ENCODE measurements around the gene MMRN2. TPM values are rescaled to one million over a fixed set of nuclear protein-coding genes. Genes with fewer than 3 reads are reported as not detected.
"Not testable (repeated sequence)": the region's sequence is repeated elsewhere in the genome, so short reads cannot be mapped to it uniquely, and the experiment has no call there.

Gene MMRN2, protein sequence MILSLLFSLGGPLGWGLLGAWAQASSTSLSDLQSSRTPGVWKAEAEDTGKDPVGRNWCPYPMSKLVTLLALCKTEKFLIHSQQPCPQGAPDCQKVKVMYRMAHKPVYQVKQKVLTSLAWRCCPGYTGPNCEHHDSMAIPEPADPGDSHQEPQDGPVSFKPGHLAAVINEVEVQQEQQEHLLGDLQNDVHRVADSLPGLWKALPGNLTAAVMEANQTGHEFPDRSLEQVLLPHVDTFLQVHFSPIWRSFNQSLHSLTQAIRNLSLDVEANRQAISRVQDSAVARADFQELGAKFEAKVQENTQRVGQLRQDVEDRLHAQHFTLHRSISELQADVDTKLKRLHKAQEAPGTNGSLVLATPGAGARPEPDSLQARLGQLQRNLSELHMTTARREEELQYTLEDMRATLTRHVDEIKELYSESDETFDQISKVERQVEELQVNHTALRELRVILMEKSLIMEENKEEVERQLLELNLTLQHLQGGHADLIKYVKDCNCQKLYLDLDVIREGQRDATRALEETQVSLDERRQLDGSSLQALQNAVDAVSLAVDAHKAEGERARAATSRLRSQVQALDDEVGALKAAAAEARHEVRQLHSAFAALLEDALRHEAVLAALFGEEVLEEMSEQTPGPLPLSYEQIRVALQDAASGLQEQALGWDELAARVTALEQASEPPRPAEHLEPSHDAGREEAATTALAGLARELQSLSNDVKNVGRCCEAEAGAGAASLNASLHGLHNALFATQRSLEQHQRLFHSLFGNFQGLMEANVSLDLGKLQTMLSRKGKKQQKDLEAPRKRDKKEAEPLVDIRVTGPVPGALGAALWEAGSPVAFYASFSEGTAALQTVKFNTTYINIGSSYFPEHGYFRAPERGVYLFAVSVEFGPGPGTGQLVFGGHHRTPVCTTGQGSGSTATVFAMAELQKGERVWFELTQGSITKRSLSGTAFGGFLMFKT
- 0.41 TPM for polyA plus RNA-seq (2013, experiment 1 of 2)
- 0.34 TPM for polyA plus RNA-seq (2013, experiment 2 of 2)

DNA sequence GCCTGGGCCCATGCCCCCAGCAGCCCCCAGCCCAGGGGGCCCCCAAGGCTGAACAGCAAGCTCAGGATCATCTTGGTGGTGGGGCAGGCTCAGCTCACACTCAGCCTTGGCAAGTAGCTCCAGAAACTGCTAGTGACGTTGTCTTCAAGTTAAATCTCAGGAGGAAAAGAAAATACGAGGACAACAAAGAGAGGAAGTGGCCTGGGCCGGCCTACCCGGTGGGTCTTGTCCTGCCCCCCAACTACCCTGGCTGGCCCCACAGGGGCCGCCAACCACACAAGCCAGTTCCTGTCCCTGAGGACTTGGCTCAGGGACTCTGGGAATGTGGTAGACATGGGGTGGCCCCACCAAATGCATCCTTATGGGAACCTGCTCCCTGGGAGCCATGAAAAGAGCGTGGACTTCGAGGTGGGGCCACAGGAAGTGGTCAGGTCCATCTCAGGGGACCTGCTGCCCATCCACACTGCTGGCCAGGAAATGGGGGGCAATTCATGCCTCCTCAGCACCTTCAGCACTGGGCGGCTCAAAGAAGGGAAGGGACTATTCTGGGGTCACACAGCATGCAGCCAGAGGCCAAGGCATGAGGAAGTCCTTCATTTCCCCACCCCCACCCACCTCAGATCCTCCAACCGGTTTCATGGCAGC, at the start of gene MMRN2:
TSS of gene MMRN2 (minus strand) at position 145 of the 645 bp plus-strand sequence. CDS start at position 71, 74 bp downstream.
- Histone ChIP-seq H4K91ac (ENCODE audit: low read length) (peak within 1 kb of the TSS; percentile 94), H4K8ac (ENCODE audit: low read length) (peak within 1 kb of the TSS; percentile 95), H3K9me3 (ENCODE audit: control insufficient read depth, low read length) (no peaks in the 10 kb centered on the region), H3K4me3 (ENCODE audit: insufficient read depth in 1 of 2, low read depth in 1 of 2, low read length in 2 of 2) (peak within 1 kb of the TSS in 1 of 2 experiments; percentile 78), H2BK15ac (ENCODE audit: low read depth, poor library complexity, severe bottlenecking) (peak within 1 kb of the TSS; percentile 78), H3K14ac (ENCODE audit: low read length in 2 of 2) (peak within 1 kb of the TSS in 1 of 2 experiments; percentile 41), H2AK5ac (ENCODE audit: low read length, severe bottlenecking) (no peak within 1 kb of the TSS), H2AFZ (ENCODE audit: low read depth, low read length) (no peak within 1 kb of the TSS), H3K4me2 (ENCODE audit: low read length, poor library complexity, severe bottlenecking) (no peak within 1 kb of the TSS), H2BK120ac (ENCODE audit: low read depth, low read length) (peak within 1 kb of the TSS; percentile 50), H3K36me3 (ENCODE audit: control insufficient read depth in 1 of 2, insufficient read depth in 2 of 2, low read depth in 1 of 2, low read length in 2 of 2) (no peaks in the 10 kb centered on the region), H3K27ac (ENCODE audit: low read length, poor library complexity, severe bottlenecking) (no peak within 1 kb of the TSS), H3K4me1 (ENCODE audit: control insufficient read depth, insufficient read depth, low read depth, low read length) (peaks cover 34% of the 10 kb centered on the region), H2BK5ac (ENCODE audit: low read depth, low read length, poor library complexity, severe bottlenecking) (no peak within 1 kb of the TSS), H3K79me1 (replicated peaks; ENCODE audit: low read length, poor library complexity, severe bottlenecking) (no peaks in the 10 kb centered on the region), H3K27me3 (ENCODE audit: control insufficient read depth in 1 of 2, insufficient read depth in 1 of 2, low read length in 2 of 2) (no peaks in the 10 kb centered on the region), H3K18ac (ENCODE audit: low read depth in 1 of 2, low read length in 2 of 2) (peak within 1 kb of the TSS; percentile 88 to 96), H3K9ac (ENCODE audit: low read length) (peak within 1 kb of the TSS; percentile 71), H2BK12ac (ENCODE audit: low read length in 2 of 2) (peak within 1 kb of the TSS; percentile 90 to 99), H3K23ac (ENCODE audit: low read length in 2 of 2) (no peak within 1 kb of the TSS), H3K4ac (ENCODE audit: low read depth in 1 of 2, low read length in 2 of 2) (peak within 1 kb of the TSS; percentile 83 to 86)
- DNase-seq: no peak
- 83% methylated on average over 9 of the region's 9 CpGs for WGBS

GRCh38 chr10:87007124-87007523, 49.7 kb upstream of the MMRN2 start:
- not testable (repeated sequence) for H3K4me1 ChIP-seq (ENCODE audit: control insufficient read depth, insufficient read depth, low read depth, low read length); H2BK12ac ChIP-seq (ENCODE audit: low read length in 2 of 2); H3K14ac ChIP-seq (ENCODE audit: low read length in 2 of 2); H3K36me3 ChIP-seq (ENCODE audit: control insufficient read depth in 1 of 2, insufficient read depth in 2 of 2, low read depth in 1 of 2, low read length in 2 of 2); H3K27ac ChIP-seq (ENCODE audit: low read length, poor library complexity, severe bottlenecking); H2BK5ac ChIP-seq (ENCODE audit: low read depth, low read length, poor library complexity, severe bottlenecking); H2BK120ac ChIP-seq (ENCODE audit: low read depth, low read length); H4K91ac ChIP-seq (ENCODE audit: low read length); H2AFZ ChIP-seq (ENCODE audit: low read depth, low read length); H2BK15ac ChIP-seq (ENCODE audit: low read depth, poor library complexity, severe bottlenecking); H3K4me3 ChIP-seq (ENCODE audit: insufficient read depth in 1 of 2, low read depth in 1 of 2, low read length in 2 of 2); DNase-seq; H2AK5ac ChIP-seq (ENCODE audit: low read length, severe bottlenecking); H3K23ac ChIP-seq (ENCODE audit: low read length in 2 of 2); H3K79me1 ChIP-seq (replicated peaks; ENCODE audit: low read length, poor library complexity, severe bottlenecking); H3K27me3 ChIP-seq (ENCODE audit: control insufficient read depth in 1 of 2, insufficient read depth in 1 of 2, low read length in 2 of 2); H3K18ac ChIP-seq (ENCODE audit: low read depth in 1 of 2, low read length in 2 of 2); H3K9me3 ChIP-seq (ENCODE audit: control insufficient read depth, low read length); H3K9ac ChIP-seq (ENCODE audit: low read length); H3K4ac ChIP-seq (ENCODE audit: low read depth in 1 of 2, low read length in 2 of 2); H3K4me2 ChIP-seq (ENCODE audit: low read length, poor library complexity, severe bottlenecking); H4K8ac ChIP-seq (ENCODE audit: low read length)
- WGBS: no CpG with 5 or more reads among the region's 1 CpG

- Histone ChIP-seq H3K9ac (ENCODE audit: low read length) (no peak overlapping the region), H3K79me1 (replicated peaks; ENCODE audit: low read length, poor library complexity, severe bottlenecking) (no peaks in the 10 kb centered on the region), H3K4me1 (ENCODE audit: control insufficient read depth, insufficient read depth, low read depth, low read length) (no peaks in the 10 kb centered on the region), H2BK12ac (ENCODE audit: low read length in 2 of 2) (no peak overlapping the region), H2BK5ac (ENCODE audit: low read depth, low read length, poor library complexity, severe bottlenecking) (no peak overlapping the region), H4K8ac (ENCODE audit: low read length) (no peak overlapping the region), H3K9me3 (ENCODE audit: control insufficient read depth, low read length) (no peaks in the 10 kb centered on the region), H3K27me3 (ENCODE audit: control insufficient read depth in 1 of 2, insufficient read depth in 1 of 2, low read length in 2 of 2) (no peaks in the 10 kb centered on the region), H3K4me2 (ENCODE audit: low read length, poor library complexity, severe bottlenecking) (no peak overlapping the region), H3K36me3 (ENCODE audit: control insufficient read depth in 1 of 2, insufficient read depth in 2 of 2, low read depth in 1 of 2, low read length in 2 of 2) (peaks cover 0 to 8% of the 10 kb centered on the region in 2 experiments), H3K4me3 (ENCODE audit: insufficient read depth in 1 of 2, low read depth in 1 of 2, low read length in 2 of 2) (no peak overlapping the region), H3K18ac (ENCODE audit: low read depth in 1 of 2, low read length in 2 of 2) (no peak overlapping the region), H3K23ac (ENCODE audit: low read length in 2 of 2) (no peak overlapping the region), H2AK5ac (ENCODE audit: low read length, severe bottlenecking) (no peak overlapping the region), H3K27ac (ENCODE audit: low read length, poor library complexity, severe bottlenecking) (no peak overlapping the region), H4K91ac (ENCODE audit: low read length) (no peak overlapping the region), H2AFZ (ENCODE audit: low read depth, low read length) (no peak overlapping the region), H3K4ac (ENCODE audit: low read depth in 1 of 2, low read length in 2 of 2) (no peak overlapping the region), H2BK120ac (ENCODE audit: low read depth, low read length) (no peak overlapping the region), H3K14ac (ENCODE audit: low read length in 2 of 2) (no peak overlapping the region), H2BK15ac (ENCODE audit: low read depth, poor library complexity, severe bottlenecking) (no peak overlapping the region)
- DNase-seq: peak; percentile 57
- WGBS: no CpG with 5 or more reads among the region's 3 CpGs
Measured at GRCh38 chr10:87000491-87000890, 43.1 kb upstream of the MMRN2 start.

Data from mesenchymal stem cell (in vitro differentiated cells and primary cell).